HepG2 (cell line): ENCODE data around the gene LRP10. TPM values are rescaled to one million over a fixed set of nuclear protein-coding genes. Genes with fewer than 3 reads are reported as not detected.

Experiments used
- ATAC-seq: fragments of 200-7000 bp; cut with Tn5 transposase; 3 replicates; pipeline ENCODE4 v1.9.1; 2020; ENCODE audit warnings: mild to moderate bottlenecking, moderate library complexity
- BruUV-seq: library from RNA; stranded (reverse); fragments of 400-500 nt; replicated peaks from 2 replicates; lab custom pipeline; 2021; lab: Mats Ljungman, UMichigan
- CTCF ChIA-PET: fragments of 300-600 bp; formaldehyde crosslinking; extraction: SDS; loops from one replicate; lab custom pipeline; 2021; ENCODE audit warnings: low total read pairs, inconsistent platforms, low intra/inter-chr PET ratio; lab: Yijun Ruan, JAX
- POLR2A ChIA-PET: fragments of 350-600 bp; sonication (Branson Sonifier 250); formaldehyde crosslinking; loops from one replicate; lab custom pipeline; 2020; ENCODE audit warnings: antibody characterized with exemption, inconsistent platforms; lab: Yijun Ruan, JAX
- DNase-seq: peaks from one replicate; pipeline ENCODE4 v3.0.0-alpha.2; 2015; ENCODE audit warnings: low spot score
- FAIRE-seq: peaks from 3 replicates; lab custom pipeline; 2011; peaks lifted over from hg19 to GRCh38; lab: Jason Lieb, UNC
- H2AFZ ChIP-seq: one replicate; pipeline ENCODE4 v1.6.1; 2011; ENCODE audit warnings: low read length, inconsistent platforms
- H3K27ac ChIP-seq: fragments of 300-600 bp; 3 replicates; pipeline ENCODE4 v1.8.0; 2011; ENCODE audit warnings: mixed run types, mild to moderate bottlenecking, mixed read lengths, low read length, inconsistent platforms; ENCODE audit not compliant: insufficient read depth; ENCODE audit errors: extremely low read length
- H3K27me3 ChIP-seq, 2 experiments: fragments of 200-600 bp in 1 of 2; 2 replicates in 1 of 2; 3 replicates in 1 of 2; pipeline versions ENCODE4 v1.6.0 to v1.8.0; 2011; ENCODE audit warnings: low read length in 2 of 2, mild to moderate bottlenecking in 2 of 2, moderate library complexity in 2 of 2, inconsistent platforms in 1 of 2; ENCODE audit not compliant: insufficient read depth in 2 of 2, control insufficient read depth in 1 of 2
- H3K36me3 ChIP-seq, 2 experiments: fragments of 200-600 bp in 1 of 2; replicated peaks in 1 of 2; 2 replicates in 1 of 2; 3 replicates in 1 of 2; pipeline versions ENCODE4 v1.5.1 to v1.8.0; 2011; ENCODE audit warnings: low read length in 2 of 2, inconsistent platforms in 1 of 2; ENCODE audit not compliant: insufficient read depth in 2 of 2, control insufficient read depth in 1 of 2
- H3K4me1 ChIP-seq: 2 replicates; pipeline ENCODE4 v1.5.1; 2012; ENCODE audit warnings: low read length, inconsistent platforms; ENCODE audit not compliant: insufficient read depth
- H3K4me2 ChIP-seq: 2 replicates; pipeline ENCODE4 v1.6.0; 2011; ENCODE audit warnings: low read depth, low read length, inconsistent platforms
- H3K4me3 ChIP-seq, 3 experiments: fragments of 200-600 bp in 1 of 3; sonication (generic), shearing (Covaris generic) in 1 of 3; replicated peaks in 1 of 3; 2 replicates each; pipeline ENCODE4 v1.5.1; 2011 to 2016; ENCODE audit warnings: low read length in 3 of 3, inconsistent platforms in 2 of 3, low read depth in 2 of 3, mild to moderate bottlenecking in 2 of 3, control low read depth in 1 of 3, mixed read lengths in 1 of 3; ENCODE audit not compliant: insufficient read depth in 1 of 3
- H3K79me2 ChIP-seq: one replicate; pipeline ENCODE4 v1.6.1; 2011; ENCODE audit warnings: low read length, inconsistent platforms; ENCODE audit not compliant: insufficient read depth
- H3K9ac ChIP-seq: 2 replicates; pipeline ENCODE4 v1.6.0; 2011; ENCODE audit warnings: mild to moderate bottlenecking, low read depth, low read length, inconsistent platforms; ENCODE audit not compliant: insufficient read depth
- H3K9me3 ChIP-seq: 2 replicates; pipeline ENCODE4 v1.5.1; 2012; ENCODE audit warnings: mild to moderate bottlenecking, low read length
- H4K20me1 ChIP-seq: 2 replicates; pipeline ENCODE4 v1.6.0; 2011; ENCODE audit warnings: inconsistent platforms, mild to moderate bottlenecking, low read length, moderate library complexity; ENCODE audit not compliant: insufficient read depth
- AGO2 ChIP-seq: fragments of 200-400 bp; formaldehyde crosslinking; optimal IDR thresholded peaks from 2 replicates; pipeline ENCODE3; 2017; ENCODE audit warnings: mild to moderate bottlenecking, low read depth, low read length, moderate library complexity
- ARID2 ChIP-seq: sonication (generic); formaldehyde crosslinking; IDR thresholded peaks from 2 replicates; pipeline ENCODE4 v1.8.1; 2022; ENCODE audit warnings: mild to moderate bottlenecking, missing genetic modification reagents, borderline replicate concordance
- HNRNPL ChIP-seq: fragments of 200-400 bp; formaldehyde crosslinking; IDR thresholded peaks from 2 replicates; pipeline ENCODE4 v1.6.1; 2017; ENCODE audit warnings: mild to moderate bottlenecking, low read depth, low read length
- IRX3 ChIP-seq: sonication (generic); formaldehyde crosslinking; IDR thresholded peaks from 2 replicates; pipeline ENCODE4 v1.8.1; 2023; ENCODE audit warnings: mild to moderate bottlenecking, low read depth, missing genetic modification reagents, borderline replicate concordance
- KAT7 ChIP-seq: IDR thresholded peaks from 2 replicates; pipeline ENCODE4 v1.6.1; 2018; ENCODE audit warnings: borderline replicate concordance, missing compliant biosample characterization
- MTA1 ChIP-seq: sonication (generic); formaldehyde crosslinking; IDR thresholded peaks from 2 replicates; pipeline ENCODE4 v1.4.0; 2020; ENCODE audit warnings: missing genetic modification reagents, mild to moderate bottlenecking, borderline replicate concordance
- RBFOX2 ChIP-seq: fragments of 200-400 bp; formaldehyde crosslinking; IDR thresholded peaks from 2 replicates; pipeline ENCODE4 v1.6.1; 2017; ENCODE audit warnings: low read depth, mild to moderate bottlenecking, low read length
- YY1 ChIP-seq: IDR thresholded peaks from 2 replicates; pipeline ENCODE4 v1.6.1; 2011; ENCODE audit warnings: low read length, low read depth, moderate library complexity, mild to moderate bottlenecking; ENCODE audit not compliant: insufficient read depth, insufficient replicate concordance
- ZBTB38 ChIP-seq: sonication (generic); formaldehyde crosslinking; IDR thresholded peaks from 2 replicates; pipeline ENCODE4 v1.5.1; 2020; ENCODE audit warnings: mild to moderate bottlenecking, missing genetic modification reagents
- ZNF296 ChIP-seq: sonication (generic); formaldehyde crosslinking; conservative IDR thresholded peaks from 2 replicates; pipeline ENCODE4 v1.5.0; 2020; ENCODE audit warnings: mild to moderate bottlenecking, missing genetic modification reagents
- ZNF430 ChIP-seq: sonication (generic); formaldehyde crosslinking; IDR thresholded peaks from 2 replicates; pipeline ENCODE4 v1.9.0; 2021; ENCODE audit warnings: mild to moderate bottlenecking, missing genetic modification reagents
- ZNF484 ChIP-seq: sonication (generic); formaldehyde crosslinking; IDR thresholded peaks from 2 replicates; pipeline ENCODE4 v1.5.1; 2020; ENCODE audit warnings: mild to moderate bottlenecking, low read depth, missing genetic modification reagents, borderline replicate concordance
- ZNF562 ChIP-seq: sonication (generic); formaldehyde crosslinking; IDR thresholded peaks from 2 replicates; pipeline ENCODE4 v1.8.0; 2022; ENCODE audit warnings: missing genetic modification reagents, borderline replicate concordance
- WGBS: methylation state at CpG from one replicate; pipeline ENCODE4 v1.1.6; 2017; ENCODE audit warnings: low lambda C conversion rate; 5-methylcytosine and 5-hydroxymethylcytosine counted together
- in situ Hi-C: cut with HindIII; loops from 2 replicates; pipeline ENCODE4 v1.10.0; 2017; ENCODE audit warnings: low pct_unique_long_range_greater_than_20kb; ENCODE audit not compliant: extremely low pct_ligation_motif_present
- intact Hi-C: fragments of 100-400 bp; cut with micrococcal nuclease; formaldehyde crosslinking; loops from one replicate; pipeline ENCODE4 v1.10.0; 2022; ENCODE audit not compliant: unreplicated experiment
- polyA plus RNA-seq, 8 experiments: library from polyadenylated mRNA; depleted of rRNA in 3 of 8; stranded (reverse) in 7 of 8; unstranded in 1 of 8; fragments of >200 nt; fragmentation: Illumina TruSeq in 4 of 8; extraction: Trizol in 4 of 8; gene quantifications; 2 replicates each; pipeline versions ENCODE4 v1.2.1 to v1.2.3, GENCODE V29; 2011 to 2016; ENCODE audit warnings: low read depth in 4 of 8, missing spikeins in 1 of 8, mixed read lengths in 1 of 8; ENCODE audit not compliant: insufficient read depth in 1 of 8
- total RNA-seq, 5 experiments: library from RNA; depleted of rRNA; stranded (reverse); fragments of >200 nt; fragmentation: Illumina TruSeq; extraction: Trizol; gene quantifications; 2 replicates each; pipeline ENCODE4 v1.2.3, GENCODE V29; 2016; ENCODE audit warnings: low read depth in 1 of 5
- TF ChIP-seq, protein P1 (sequence below): sonication (generic); formaldehyde crosslinking; conservative IDR thresholded peaks from 2 replicates; pipeline ENCODE4 v1.8.0; 2022; ENCODE audit warnings: mild to moderate bottlenecking, moderate library complexity, missing genetic modification reagents
- TF ChIP-seq, protein P2 (sequence below): sonication (generic); formaldehyde crosslinking; conservative IDR thresholded peaks from 2 replicates; pipeline ENCODE4 v1.4.0; 2020; ENCODE audit warnings: missing genetic modification reagents
- TF ChIP-seq, protein P3 (sequence below): sonication (generic); formaldehyde crosslinking; IDR thresholded peaks from 2 replicates; pipeline ENCODE4 v1.4.0; 2020; ENCODE audit warnings: low read depth, mild to moderate bottlenecking, missing genetic modification reagents
- TF ChIP-seq, protein P4 (sequence below): sonication (generic); formaldehyde crosslinking; IDR thresholded peaks from 2 replicates; pipeline ENCODE4 v1.8.1; 2022; ENCODE audit warnings: mild to moderate bottlenecking, missing genetic modification reagents

Gene LRP10
- total and polyA plus RNA-seq, 2 of the 13 experiments (the other 11 are each of a cell fraction or from before 2014, with no cell fraction given), result 16.9 to 45.2 TPM

DNA sequence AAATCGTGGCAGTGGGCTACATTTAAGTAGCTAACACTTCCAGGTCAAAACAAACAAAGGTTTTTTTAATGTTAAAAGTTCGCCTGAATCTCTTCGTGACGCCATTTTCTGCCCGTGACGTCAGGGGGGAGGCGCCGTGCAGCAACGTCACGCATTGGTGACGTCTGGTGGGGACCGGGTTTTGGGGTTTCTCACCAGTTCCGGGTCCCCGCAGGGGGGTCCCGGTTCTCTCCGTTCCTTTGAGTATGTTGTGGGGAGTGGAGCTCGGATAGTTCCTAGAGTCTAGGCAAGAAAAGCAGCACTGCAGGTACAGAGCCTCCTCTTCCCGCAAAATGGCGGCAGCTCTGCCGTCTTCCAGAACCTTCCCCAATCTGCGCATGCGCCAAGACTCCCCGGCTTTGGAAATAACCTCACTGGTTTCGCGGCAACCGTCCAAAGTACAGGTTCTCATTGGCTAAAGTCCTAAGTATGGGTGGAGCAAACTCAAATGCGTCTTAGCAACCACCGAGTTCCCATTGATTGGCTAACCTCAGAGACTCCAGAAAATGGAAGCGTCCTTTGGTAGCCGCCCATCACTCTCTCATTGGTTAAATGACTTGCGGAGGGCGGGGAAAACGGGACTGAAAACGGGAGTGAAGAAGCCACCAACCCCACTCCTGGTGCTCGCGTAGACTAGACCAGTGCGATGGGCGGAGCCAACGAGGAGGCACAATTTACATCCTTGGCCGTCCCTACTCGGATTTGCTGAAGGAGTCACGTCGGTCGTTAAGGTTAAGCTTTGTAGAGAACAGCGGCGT, 47.5 kb downstream of the LRP10 start, which contains the start of gene RBM23:
TSS of gene RBM23 (minus strand) at position 346 of the 797 bp plus-strand sequence.
- H3K27me3 ChIP-seq, result no peaks in the 10 kb centered on the region
- H3K9ac ChIP-seq, result no peak within 1 kb of the TSS
- ChIA-PET CTCF (no interaction called here), POLR2A (interaction anchor here (1.3 to 4.5 kb wide), 7 partner anchors 8 to 64 kb away, joined by 3 to 27 read pairs (median 11); partner anchors contain the start of genes AJUBA, HAUS4, LRP10 and PRMT5)
- BruUV-seq, result no TSS peak
- H3K27ac ChIP-seq, result no peak within 1 kb of the TSS
- H3K9me3 ChIP-seq, result no peaks in the 10 kb centered on the region
- H3K4me2 ChIP-seq, result no peak within 1 kb of the TSS
- H2AFZ ChIP-seq, result no peak within 1 kb of the TSS
- in situ Hi-C loops, result no loop called here
- H4K20me1 ChIP-seq, result no peaks in the 10 kb centered on the region
- ATAC-seq, result no peak
- DNase-seq, result peak; percentile 36
- no peak for FAIRE-seq
- H3K4me3 ChIP-seq, result no peak within 1 kb of the TSS
- H3K36me3 ChIP-seq, result peaks cover 34 to 52% of the 10 kb centered on the region in 2 experiments
- H3K4me1 ChIP-seq, result peaks cover 33% of the 10 kb centered on the region
- no peaks in the 10 kb centered on the region for H3K79me2 ChIP-seq
- intact Hi-C loops, result no loop called here
- WGBS, result 97% methylated on average over 46 of the region's 46 CpGs
- TF ChIP-seq, protein P1, sequence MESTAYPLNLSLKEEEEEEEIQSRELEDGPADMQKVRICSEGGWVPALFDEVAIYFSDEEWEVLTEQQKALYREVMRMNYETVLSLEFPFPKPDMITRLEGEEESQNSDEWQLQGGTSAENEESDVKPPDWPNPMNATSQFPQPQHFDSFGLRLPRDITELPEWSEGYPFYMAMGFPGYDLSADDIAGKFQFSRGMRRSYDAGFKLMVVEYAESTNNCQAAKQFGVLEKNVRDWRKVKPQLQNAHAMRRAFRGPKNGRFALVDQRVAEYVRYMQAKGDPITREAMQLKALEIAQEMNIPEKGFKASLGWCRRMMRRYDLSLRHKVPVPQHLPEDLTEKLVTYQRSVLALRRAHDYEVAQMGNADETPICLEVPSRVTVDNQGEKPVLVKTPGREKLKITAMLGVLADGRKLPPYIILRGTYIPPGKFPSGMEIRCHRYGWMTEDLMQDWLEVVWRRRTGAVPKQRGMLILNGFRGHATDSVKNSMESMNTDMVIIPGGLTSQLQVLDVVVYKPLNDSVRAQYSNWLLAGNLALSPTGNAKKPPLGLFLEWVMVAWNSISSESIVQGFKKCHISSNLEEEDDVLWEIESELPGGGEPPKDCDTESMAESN, result no peak
- TF ChIP-seq, protein P2, sequence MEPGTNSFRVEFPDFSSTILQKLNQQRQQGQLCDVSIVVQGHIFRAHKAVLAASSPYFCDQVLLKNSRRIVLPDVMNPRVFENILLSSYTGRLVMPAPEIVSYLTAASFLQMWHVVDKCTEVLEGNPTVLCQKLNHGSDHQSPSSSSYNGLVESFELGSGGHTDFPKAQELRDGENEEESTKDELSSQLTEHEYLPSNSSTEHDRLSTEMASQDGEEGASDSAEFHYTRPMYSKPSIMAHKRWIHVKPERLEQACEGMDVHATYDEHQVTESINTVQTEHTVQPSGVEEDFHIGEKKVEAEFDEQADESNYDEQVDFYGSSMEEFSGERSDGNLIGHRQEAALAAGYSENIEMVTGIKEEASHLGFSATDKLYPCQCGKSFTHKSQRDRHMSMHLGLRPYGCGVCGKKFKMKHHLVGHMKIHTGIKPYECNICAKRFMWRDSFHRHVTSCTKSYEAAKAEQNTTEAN (CRISPR knock-in tag), result no peak
- TF ChIP-seq ZBTB38 (CRISPR knock-in tag), result no peak
- TF ChIP-seq KAT7, result no peak
- TF ChIP-seq HNRNPL, result no peak
- TF ChIP-seq, protein P3, sequence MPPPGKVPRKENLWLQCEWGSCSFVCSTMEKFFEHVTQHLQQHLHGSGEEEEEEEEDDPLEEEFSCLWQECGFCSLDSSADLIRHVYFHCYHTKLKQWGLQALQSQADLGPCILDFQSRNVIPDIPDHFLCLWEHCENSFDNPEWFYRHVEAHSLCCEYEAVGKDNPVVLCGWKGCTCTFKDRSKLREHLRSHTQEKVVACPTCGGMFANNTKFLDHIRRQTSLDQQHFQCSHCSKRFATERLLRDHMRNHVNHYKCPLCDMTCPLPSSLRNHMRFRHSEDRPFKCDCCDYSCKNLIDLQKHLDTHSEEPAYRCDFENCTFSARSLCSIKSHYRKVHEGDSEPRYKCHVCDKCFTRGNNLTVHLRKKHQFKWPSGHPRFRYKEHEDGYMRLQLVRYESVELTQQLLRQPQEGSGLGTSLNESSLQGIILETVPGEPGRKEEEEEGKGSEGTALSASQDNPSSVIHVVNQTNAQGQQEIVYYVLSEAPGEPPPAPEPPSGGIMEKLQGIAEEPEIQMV (CRISPR knock-in tag), result no peak
- TF ChIP-seq IRX3 (CRISPR knock-in tag), result 0 out of 2 replicates have a peak, but pooled peaks have one; percentile 38
- peak; percentile 18 for TF ChIP-seq YY1
- TF ChIP-seq, protein P4, sequence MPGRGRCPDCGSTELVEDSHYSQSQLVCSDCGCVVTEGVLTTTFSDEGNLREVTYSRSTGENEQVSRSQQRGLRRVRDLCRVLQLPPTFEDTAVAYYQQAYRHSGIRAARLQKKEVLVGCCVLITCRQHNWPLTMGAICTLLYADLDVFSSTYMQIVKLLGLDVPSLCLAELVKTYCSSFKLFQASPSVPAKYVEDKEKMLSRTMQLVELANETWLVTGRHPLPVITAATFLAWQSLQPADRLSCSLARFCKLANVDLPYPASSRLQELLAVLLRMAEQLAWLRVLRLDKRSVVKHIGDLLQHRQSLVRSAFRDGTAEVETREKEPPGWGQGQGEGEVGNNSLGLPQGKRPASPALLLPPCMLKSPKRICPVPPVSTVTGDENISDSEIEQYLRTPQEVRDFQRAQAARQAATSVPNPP, result 0 out of 2 replicates have a peak, but pooled peaks have one; percentile 46
- TF ChIP-seq AGO2, result peak; percentile 81
- TF ChIP-seq ZNF296, result no peak
- no peak for TF ChIP-seq ZNF430 (CRISPR knock-in tag)
- TF ChIP-seq ARID2 (CRISPR knock-in tag), result peak; percentile 66; the same call in 1 of the 2 replicates
- no peak for TF ChIP-seq ZNF484 (CRISPR knock-in tag)
- no peak for TF ChIP-seq ZNF562
- TF ChIP-seq RBFOX2, result 0 out of 2 replicates have a peak, but pooled peaks have one; percentile 39
- TF ChIP-seq MTA1, result peak; percentile 20; the same call in 1 of the 2 replicates
